Measurements from ENCODE around the gene ASPHD2. TPM values are rescaled to one million over a fixed set of nuclear protein-coding genes. Genes with fewer than 3 reads are reported as not detected.

ASPHD2 gene
- total and polyA plus RNA-seq, 2 of the 13 experiments (the other 11 are each of a cell fraction or from before 2014, with no cell fraction given) = 0.04 TPM

GRCh38 chr22:26489447-26490036 is 60.5 kb downstream of the ASPHD2 start (continued):
- TF ChIP-seq CERS6 (CRISPR knock-in tag; IDR thresholded peaks at IDR 0.05) (no peak), CREM (IDR thresholded peaks at IDR 0.05) (peak; percentile 38; the same call in 1 of the 2 replicates), CREM (CRISPR knock-in tag; IDR thresholded peaks at IDR 0.05) (no peak), ZNF160 (CRISPR knock-in tag; IDR thresholded peaks at IDR 0.05) (no peak), ZNF891 (CRISPR knock-in tag; IDR thresholded peaks at IDR 0.05) (no peak), KDM3A (CRISPR knock-in tag; IDR thresholded peaks at IDR 0.05; ENCODE audit: low read depth) (no peak), ETV5 (CRISPR knock-in tag; IDR thresholded peaks at IDR 0.05; ENCODE audit: borderline replicate concordance) (0 out of 2 replicates have a peak, but pooled peaks have one; percentile 20), ZNF3 (CRISPR knock-in tag; IDR thresholded peaks at IDR 0.05) (no peak), ZBTB20 (CRISPR knock-in tag; IDR thresholded peaks at IDR 0.05; ENCODE audit: borderline replicate concordance, low read depth) (no peak), ZNF343 (CRISPR knock-in tag; IDR thresholded peaks at IDR 0.05) (no peak), ELF3 (CRISPR knock-in tag; IDR thresholded peaks at IDR 0.05) (0 out of 2 replicates have a peak, but pooled peaks have one; percentile 12), CENPBD1 (CRISPR knock-in tag; IDR thresholded peaks at IDR 0.05; ENCODE audit: borderline replicate concordance, low read depth) (no peak), NR0B2 (CRISPR knock-in tag; IDR thresholded peaks at IDR 0.05) (no peak), HOXA9 (CRISPR knock-in tag; IDR thresholded peaks at IDR 0.05; ENCODE audit: borderline replicate concordance) (no peak), DR1 (CRISPR knock-in tag; IDR thresholded peaks at IDR 0.05) (no peak), ZNF292 (CRISPR knock-in tag; IDR thresholded peaks at IDR 0.05; ENCODE audit: borderline replicate concordance, low read depth) (no peak), MAFK (conservative IDR thresholded peaks at IDR 0.05 in 1 of 2, IDR thresholded peaks at IDR 0.05 in 1 of 2; ENCODE audit: low read length in 2 of 2) (no peak), CREB1 (IDR thresholded peaks at IDR 0.05) (peak; percentile 11; the same call in 1 of the 2 replicates), CREB1 (CRISPR knock-in tag; IDR thresholded peaks at IDR 0.05) (peak; percentile 65), ZNF615 (CRISPR knock-in tag; IDR thresholded peaks at IDR 0.05; ENCODE audit: borderline replicate concordance) (no peak), PLSCR1 (CRISPR knock-in tag; IDR thresholded peaks at IDR 0.05; ENCODE audit: borderline replicate concordance) (no peak), SMARCE1 (IDR thresholded peaks at IDR 0.05; ENCODE audit: borderline replicate concordance) (no peak), PAXIP1 (CRISPR knock-in tag; conservative IDR thresholded peaks at IDR 0.05) (peak; percentile 48; the same call in 1 of the 2 replicates), ZBTB21 (CRISPR knock-in tag; IDR thresholded peaks at IDR 0.05) (peak; percentile 90), ZNF430 (CRISPR knock-in tag; IDR thresholded peaks at IDR 0.05) (no peak), FOXA1 (IDR thresholded peaks at IDR 0.05) (no peak), FOXA1 (CRISPR knock-in tag; IDR thresholded peaks at IDR 0.05) (peak; percentile 64; the same call in 1 of the 2 replicates)

Data from HepG2 (cell line).